Stimulated activated CD4-positive, alpha-beta T cell treated with anti-CD3 and anti-CD28 coated beads, Interleukin-15, amount 100 ng/mL, for 24 hours (primary cell): ENCODE data around the gene KAZALD1.

Source experiments
- DNase-seq: peaks from one replicate; pipeline ENCODE4 v3.0.0-alpha.2; 2020

The KAZALD1 gene

GRCh38 chr10:101095550-101096213 is 33.9 kb downstream of the KAZALD1 start:
- DNase-seq, result peak; percentile 84

- DNase-seq, result no peak
These were observed 34.6 kb downstream of the KAZALD1 start for GRCh38 chr10:101096378-101096777.

GRCh38 chr10:101097881-101098280 is 36.1 kb downstream of the KAZALD1 start:
- no peak for DNase-seq

- no peak for DNase-seq
These were observed 38.1 kb downstream of the KAZALD1 start for GRCh38 chr10:101099901-101100300.

GRCh38 chr10:101101372-101101881 is 39.6 kb downstream of the KAZALD1 start:
- no peak for DNase-seq

- DNase-seq, result no peak
These were observed 41.6 kb downstream of the KAZALD1 start for GRCh38 chr10:101103430-101103829.

GRCh38 chr10:101106351-101106750 is 44.6 kb downstream of the KAZALD1 start:
- DNase-seq, result no peak

GRCh38 chr10:101107771-101108170 is 46.0 kb downstream of the KAZALD1 start:
- no peak for DNase-seq

GRCh38 chr10:101110856-101111523 is 49.2 kb downstream of the KAZALD1 start:
- no peak for DNase-seq

- DNase-seq, result no peak
These were observed 49.8 kb downstream of the KAZALD1 start for GRCh38 chr10:101111547-101111946.

- DNase-seq, result no peak
These were observed 51.2 kb downstream of the KAZALD1 start for GRCh38 chr10:101112799-101113594.

GRCh38 chr10:101113890-101114403 is 52.2 kb downstream of the KAZALD1 start:
- no peak for DNase-seq

- DNase-seq, result no peak
These were observed 52.9 kb downstream of the KAZALD1 start for GRCh38 chr10:101114646-101115045.
